Small intestine (tissue), 16 donors: ENCODE data around the gene ABCF1. TPM values are rescaled to one million over a fixed set of nuclear protein-coding genes. Genes with fewer than 3 reads are reported as not detected.
A peak's percentile ranks its signal among the peaks of the same experiment; 100 is the strongest.
"Not testable (repeated sequence)": the region's sequence is repeated elsewhere in the genome, so short reads cannot be mapped to it uniquely, and the experiment has no call there.

Source experiments
- DNase-seq, 2 donors: peaks; one replicate each; pipeline versions ENCODE4 v3.0.0 to v3.0.0-alpha.2; 2013
- FAIRE-seq: peaks from 2 replicates; lab custom pipeline; 2012; peaks lifted over from hg19 to GRCh38; lab: Jason Lieb, UNC
- H3K27ac ChIP-seq, 3 donors: one replicate each; pipeline ENCODE4 v1.5.1; 2013; ENCODE audit warnings: low read length in 2 of 3, mild to moderate bottlenecking in 2 of 3, control low read depth in 1 of 3, inconsistent platforms in 1 of 3, low read depth in 1 of 3, moderate library complexity in 1 of 3
- H3K27me3 ChIP-seq, 3 donors: one replicate each; pipeline ENCODE4 v1.6.1; 2013; ENCODE audit warnings: low read length in 3 of 3, inconsistent platforms in 1 of 3; ENCODE audit not compliant: control insufficient read depth in 3 of 3, insufficient read depth in 3 of 3
- H3K36me3 ChIP-seq, 3 donors: one replicate each; pipeline ENCODE4 v1.6.1; 2013; ENCODE audit warnings: low read length in 3 of 3, inconsistent platforms in 1 of 3, low read depth in 1 of 3, mild to moderate bottlenecking in 1 of 3, moderate library complexity in 1 of 3; ENCODE audit not compliant: control insufficient read depth in 3 of 3, insufficient read depth in 2 of 3
- H3K4me1 ChIP-seq, 3 donors: one replicate each; pipeline ENCODE4 v1.6.1; 2013; ENCODE audit warnings: low read length in 2 of 3, inconsistent platforms in 1 of 3, low read depth in 1 of 3, mild to moderate bottlenecking in 1 of 3, moderate library complexity in 1 of 3; ENCODE audit not compliant: control insufficient read depth in 3 of 3, insufficient read depth in 2 of 3
- H3K4me3 ChIP-seq, 3 donors: one replicate each; pipeline ENCODE4 v1.5.1; 2013; ENCODE audit warnings: low read length in 3 of 3, control low read depth in 1 of 3, inconsistent platforms in 1 of 3, low read depth in 1 of 3, mild to moderate bottlenecking in 1 of 3, moderate library complexity in 1 of 3
- H3K9me3 ChIP-seq, 2 donors: one replicate each; pipeline ENCODE4 v1.6.1; 2013; ENCODE audit warnings: low read depth in 1 of 2, low read length in 1 of 2; ENCODE audit not compliant: control insufficient read depth in 2 of 2, insufficient read depth in 1 of 2
- WGBS, 3 donors: extraction: QIAGEN DNeasy Blood & Tissue Kit; methylation state at CpG; one replicate each; pipeline ENCODE4 v1.1.7; 2013; 5-methylcytosine and 5-hydroxymethylcytosine counted together
- long read RNA-seq, 10 donors: transcript quantifications; one replicate each; lab custom pipeline, GENCODE V29; 2026
- polyA plus RNA-seq, 4 donors: library from polyadenylated mRNA; stranded (reverse) in 3 of 4; unstranded in 1 of 4; fragments of 200-250 nt in 3 of 4; fragments of 120-200 nt in 1 of 4; gene quantifications; one replicate each; pipeline versions ENCODE4 v1.2.1 to v1.2.3, GENCODE V29; 2013
- donor health status: healthy with polysubstance abuse.
- donor health status: control.
- donor health status: control.
- donor health status: Bipolar disorder and iron deficiency.
- donor health status: healthy.

Gene ABCF1
- 10 to 100 TPM; 30.0 to 76.5 (median 38.8) TPM for polyA plus RNA-seq
- long read RNA-seq, donor 1, partial matches to known transcripts = 44 of 46 reads
- long read RNA-seq, donor 1, other reads (novel, unspliced or antisense) = 0 of 46 reads
- long read RNA-seq, donor 2, partial matches to known transcripts = 12 of 12 reads
- long read RNA-seq, donor 2, other reads (novel, unspliced or antisense) = 0 of 12 reads
- long read RNA-seq, donor 3, partial matches to known transcripts = 0 of 1 reads
- long read RNA-seq, donor 3, other reads (novel, unspliced or antisense) = 0 of 1 reads
- long read RNA-seq, donor 4 = 0 reads
- long read RNA-seq, donor 5, partial matches to known transcripts = 0 of 1 reads
- long read RNA-seq, donor 5, other reads (novel, unspliced or antisense) = 0 of 1 reads
- long read RNA-seq, donor 6, partial matches to known transcripts = 8 of 10 reads
- long read RNA-seq, donor 6, other reads (novel, unspliced or antisense) = 0 of 10 reads
- long read RNA-seq, donor 7, partial matches to known transcripts = 5 of 6 reads
- long read RNA-seq, donor 7, other reads (novel, unspliced or antisense) = 0 of 6 reads
- long read RNA-seq, donor 8 = 0 reads
- long read RNA-seq, donor 9 = 0 reads
- long read RNA-seq, donor 10, partial matches to known transcripts = 24 of 26 reads
- long read RNA-seq, donor 10, other reads (novel, unspliced or antisense) = 0 of 26 reads

DNA sequence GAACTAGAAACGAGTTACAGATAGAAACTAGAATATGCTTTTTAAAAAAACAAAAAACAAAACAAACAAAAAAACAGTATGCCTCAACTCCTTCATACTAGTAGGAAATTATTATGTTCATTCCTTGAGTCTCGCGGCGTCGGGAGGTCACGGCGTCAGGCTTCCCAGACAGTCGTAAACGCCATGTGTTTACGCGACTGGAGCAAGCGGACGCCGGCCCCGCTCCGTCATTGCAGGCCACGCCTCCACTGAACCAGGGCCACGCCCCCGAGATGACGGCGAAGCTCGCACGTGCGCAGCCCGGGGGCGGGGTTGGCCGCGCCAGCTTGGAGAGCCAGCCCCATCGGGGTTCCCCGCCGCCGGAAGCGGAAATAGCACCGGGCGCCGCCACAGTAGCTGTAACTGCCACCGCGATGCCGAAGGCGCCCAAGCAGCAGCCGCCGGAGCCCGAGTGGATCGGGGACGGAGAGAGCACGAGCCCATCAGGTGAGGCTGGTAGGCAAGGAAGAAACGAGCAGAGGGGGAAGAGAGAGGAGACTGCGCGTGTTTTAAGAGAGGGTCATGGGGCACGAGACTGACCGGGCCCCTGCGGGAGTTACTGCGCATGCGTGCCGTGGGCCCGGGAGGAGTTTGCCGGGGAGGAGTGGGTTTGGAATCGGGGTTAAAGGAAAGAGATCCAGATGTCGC, at the start of gene ABCF1:
TSS of gene ABCF1 (plus strand) at position 368 of the 687 bp plus-strand sequence. CDS start at position 414, 46 bp downstream.
- peak; percentile 97 to 100 for DNase-seq
- Histone ChIP-seq H3K36me3 (peaks cover 0 to 11% (median 0%) of the 10 kb centered on the region in 3 donors), H3K27ac (peak within 1 kb of the TSS; percentile 77 to 97 (median 92)), H3K4me3 (peak within 1 kb of the TSS; percentile 62 to 83 (median 72)), H3K4me1 (peaks cover 10 to 30% (median 18%) of the 10 kb centered on the region in 3 donors), H3K27me3 (no peaks in the 10 kb centered on the region), H3K9me3 (no peaks in the 10 kb centered on the region)
- FAIRE-seq = no peak
- WGBS, 3 donors = 0% methylated on average over 56 to 59 of the region's 59 CpGs

DNA sequence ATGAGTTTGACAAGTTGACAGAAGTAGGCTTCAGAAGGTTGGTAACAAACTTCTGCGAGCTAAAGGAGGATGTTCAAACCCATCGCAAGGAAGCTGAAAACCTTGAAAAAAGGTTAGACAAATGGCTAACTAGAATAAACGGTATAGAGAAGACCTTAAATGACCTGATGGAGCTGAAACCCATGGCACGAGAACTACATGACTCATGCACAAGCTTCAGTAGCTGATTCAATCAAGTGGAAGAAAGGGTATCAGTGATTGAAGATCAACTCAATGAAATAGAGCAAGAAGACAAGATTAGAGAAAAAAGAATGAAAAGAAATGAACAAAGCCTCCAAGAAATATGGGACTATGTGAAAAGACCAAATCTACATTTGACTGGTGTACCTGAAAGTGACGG, 49.3 kb upstream of the ABCF1 start:
- not testable (repeated sequence) for H3K36me3 ChIP-seq, DNase-seq, FAIRE-seq, H3K4me3 ChIP-seq, H3K27ac ChIP-seq, H3K4me1 ChIP-seq, H3K27me3 ChIP-seq
- WGBS, 3 donors = 79 to 85% (median 82%) methylated on average over 5 of the region's 5 CpGs
- H3K9me3 ChIP-seq = peaks cover 0 to 24% of the 10 kb centered on the region in 2 donors

DNA sequence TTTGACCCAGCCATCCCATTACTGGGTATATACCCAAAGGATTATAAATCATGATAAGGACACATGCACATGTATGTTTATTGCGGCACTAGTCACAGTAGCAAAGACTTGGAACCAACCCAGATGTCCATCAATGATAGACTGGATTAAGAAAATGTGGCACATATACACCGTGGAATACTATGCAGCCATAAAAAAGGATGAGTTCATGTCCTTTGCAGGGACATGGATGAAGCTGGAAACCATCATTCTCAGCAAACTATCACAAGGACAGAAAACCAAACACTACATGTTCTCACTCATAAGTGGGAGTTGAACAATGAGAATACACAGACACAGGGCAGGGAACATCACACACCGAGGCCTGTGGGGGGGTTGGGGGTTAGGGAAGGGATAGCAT, 44.8 kb upstream of the ABCF1 start:
- not testable (repeated sequence) for FAIRE-seq, H3K4me3 ChIP-seq, H3K27ac ChIP-seq, H3K9me3 ChIP-seq, DNase-seq, H3K27me3 ChIP-seq, H3K36me3 ChIP-seq
- 94 to 98% (median 95%) methylated on average over 2 to 3 of the region's 3 CpGs for WGBS, 3 donors
- peaks cover 0 to 12% (median 2%) of the 10 kb centered on the region in 3 donors for H3K4me1 ChIP-seq

DNA sequence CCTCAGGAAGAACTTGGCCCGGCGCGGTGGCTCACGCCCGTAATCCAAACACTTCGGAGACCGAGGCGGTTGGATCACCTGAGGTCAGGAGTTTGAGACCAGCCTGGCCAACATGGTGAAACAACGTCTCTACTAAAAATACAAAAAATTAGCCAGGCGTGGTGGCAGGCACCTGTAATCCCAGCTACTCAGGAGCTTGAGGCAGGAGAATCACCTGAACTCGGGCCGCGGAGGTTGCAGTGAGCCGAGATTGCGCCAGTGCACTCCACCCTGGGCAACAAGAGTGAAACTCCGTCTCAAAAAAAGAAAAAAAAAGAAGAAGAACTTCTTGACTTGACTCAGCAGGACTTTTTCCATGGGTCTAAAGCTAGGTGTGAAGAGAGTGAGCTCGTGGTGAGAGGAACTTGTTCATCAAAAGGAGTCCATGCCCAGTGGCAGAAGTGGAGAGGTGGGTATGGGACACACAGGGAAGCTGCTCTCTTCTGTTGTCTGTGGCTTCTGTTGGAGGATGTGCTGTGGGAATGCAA, 41.8 kb upstream of the ABCF1 start:
- H3K27ac ChIP-seq, DNase-seq, H3K4me3 ChIP-seq, H3K9me3 ChIP-seq, H3K36me3 ChIP-seq, H3K27me3 ChIP-seq, FAIRE-seq: not testable (repeated sequence)
- WGBS, 3 donors = 85 to 90% (median 86%) methylated on average over 17 of the region's 17 CpGs
- H3K4me1 ChIP-seq = peaks cover 0 to 21% (median 2%) of the 10 kb centered on the region in 3 donors

DNA sequence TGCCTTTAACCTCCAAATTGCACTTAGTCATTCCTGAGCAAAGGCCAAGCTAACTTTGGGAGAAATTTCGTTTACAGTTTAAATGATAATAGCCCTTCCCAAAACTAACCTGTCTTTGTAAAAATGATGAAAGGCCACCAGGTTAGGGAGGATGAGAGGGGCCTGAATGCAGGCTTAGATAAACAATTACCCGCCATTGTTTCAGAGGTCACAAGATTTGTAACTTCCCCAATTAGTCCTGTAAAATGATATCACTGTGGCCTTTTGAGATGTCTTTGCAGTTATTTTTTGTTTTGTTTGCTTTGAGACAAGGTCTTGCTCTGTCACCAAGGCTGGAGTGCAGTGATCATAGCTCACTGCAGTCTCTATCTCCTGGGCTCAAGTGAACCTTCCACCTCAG, 41.2 kb upstream of the ABCF1 start:
- DNase-seq = no peak
- Histone ChIP-seq H3K4me1 (peaks cover 0 to 21% (median 2%) of the 10 kb centered on the region in 3 donors), H3K9me3 (peaks cover 0 to 5% of the 10 kb centered on the region in 2 donors), H3K4me3 (no peak overlapping the region), H3K27me3 (no peaks in the 10 kb centered on the region), H3K36me3 (no peaks in the 10 kb centered on the region), H3K27ac (no peak overlapping the region)
- WGBS, 3 donors = 23 to 42% (median 35%) methylated on average over 2 of the region's 2 CpGs
- FAIRE-seq = no peak

DNA sequence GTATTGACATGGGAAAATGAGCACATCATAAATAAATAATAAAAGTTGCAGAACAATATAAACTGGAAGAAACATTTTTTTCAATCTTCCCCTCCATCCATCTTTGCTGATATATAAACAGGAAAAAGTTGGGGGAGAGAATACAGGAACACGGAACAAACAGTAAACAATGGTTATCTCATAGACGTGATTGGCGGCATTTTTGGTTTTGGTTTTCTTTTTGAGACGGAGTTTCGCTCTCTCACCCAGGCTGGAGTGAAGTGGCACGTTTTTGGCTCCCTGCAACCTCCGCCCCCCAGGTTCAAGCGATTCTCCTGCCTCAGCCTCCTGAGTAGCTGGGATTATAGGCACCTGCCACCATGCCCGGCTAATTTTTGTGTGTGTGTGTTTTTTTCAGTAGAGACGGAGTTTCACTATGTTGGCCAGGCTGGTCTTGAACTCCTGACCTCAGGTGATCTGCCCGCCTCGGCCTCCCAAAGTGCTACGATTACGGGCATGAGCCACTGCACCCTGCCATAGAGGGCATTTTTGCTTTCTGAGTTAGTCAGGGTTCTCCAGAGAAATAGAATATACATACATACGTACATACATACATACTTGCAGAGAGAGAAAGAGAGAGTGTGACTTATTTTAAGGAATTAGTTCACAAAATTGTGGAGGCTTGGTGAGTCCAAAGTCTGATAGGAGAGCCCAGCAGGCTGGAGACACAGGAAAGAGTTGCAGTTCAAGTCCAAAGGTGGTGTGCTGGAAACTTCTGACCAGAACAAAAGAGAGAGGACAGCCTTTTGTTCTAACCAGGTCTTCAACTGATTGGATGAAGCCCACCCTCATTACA, 37.6 kb upstream of the ABCF1 start:
- DNase-seq = peak; percentile 54 to 75
- Histone ChIP-seq H3K9me3 (peaks cover 0 to 5% of the 10 kb centered on the region in 2 donors), H3K4me3 (no peak overlapping the region), H3K4me1 (peaks cover 0 to 13% (median 2%) of the 10 kb centered on the region in 3 donors), H3K36me3 (no peaks in the 10 kb centered on the region), H3K27me3 (no peaks in the 10 kb centered on the region), H3K27ac (peak overlapping the region; percentile 35 to 59 (median 53))
- 17 to 51% (median 28%) methylated on average over 15 of the region's 15 CpGs for WGBS, 3 donors
- FAIRE-seq = no peak

DNA sequence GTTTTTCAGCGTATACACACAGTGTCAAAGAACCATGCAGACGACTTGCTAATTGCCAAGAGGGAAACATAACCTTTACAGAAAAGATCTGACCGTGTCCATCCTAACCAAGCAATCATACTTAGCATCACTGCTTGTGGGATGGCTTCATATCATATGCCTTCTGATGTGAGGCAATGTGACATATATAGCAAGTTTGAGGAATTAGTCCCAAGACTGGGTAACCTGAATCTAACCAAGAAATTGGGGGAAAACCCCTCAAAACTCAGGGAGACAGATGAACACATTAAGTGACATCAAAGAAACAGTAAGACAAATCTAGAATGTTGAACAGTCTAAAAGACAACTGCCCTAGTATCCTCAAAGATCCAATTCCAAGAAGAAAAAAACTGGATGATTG, 33.3 kb upstream of the ABCF1 start:
- no peak for FAIRE-seq
- peaks cover 0 to 2% (median 0%) of the 10 kb centered on the region in 3 donors for H3K27me3 ChIP-seq
- 76 to 84% (median 82%) methylated on average over 3 of the region's 3 CpGs for WGBS, 3 donors
- no peak overlapping the region for H3K4me3 ChIP-seq
- no peaks in the 10 kb centered on the region for H3K9me3 ChIP-seq
- DNase-seq = no peak
- H3K36me3 ChIP-seq = no peaks in the 10 kb centered on the region
- peaks cover 0 to 8% (median 2%) of the 10 kb centered on the region in 3 donors for H3K4me1 ChIP-seq
- no peak overlapping the region for H3K27ac ChIP-seq
